ENCODE measurements around the gene SHC4.

SHC4 gene

DNA sequence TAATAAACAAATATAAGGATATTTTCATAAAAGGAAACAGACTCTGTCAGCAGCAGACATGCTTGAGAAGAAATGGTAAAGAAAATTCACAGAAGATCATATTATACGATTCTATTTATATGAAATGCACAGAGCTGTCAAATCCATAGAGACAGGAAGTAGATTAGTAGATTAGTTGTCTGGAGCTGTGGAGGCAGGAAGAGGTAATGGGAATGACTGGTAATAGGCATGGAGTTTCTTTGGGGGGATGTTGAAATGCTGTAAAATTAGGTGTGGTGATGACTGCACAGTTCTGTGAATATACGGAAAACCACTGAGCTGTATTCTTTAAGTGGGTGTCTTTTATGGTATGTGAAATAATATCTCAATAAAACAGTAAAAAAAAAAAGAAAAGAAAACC is 188.2 kb downstream of the SHC4 start:
- TF ChIP-seq ZFX (IDR thresholded peaks at IDR 0.05), result no peak
- TF ChIP-seq, protein P1, sequence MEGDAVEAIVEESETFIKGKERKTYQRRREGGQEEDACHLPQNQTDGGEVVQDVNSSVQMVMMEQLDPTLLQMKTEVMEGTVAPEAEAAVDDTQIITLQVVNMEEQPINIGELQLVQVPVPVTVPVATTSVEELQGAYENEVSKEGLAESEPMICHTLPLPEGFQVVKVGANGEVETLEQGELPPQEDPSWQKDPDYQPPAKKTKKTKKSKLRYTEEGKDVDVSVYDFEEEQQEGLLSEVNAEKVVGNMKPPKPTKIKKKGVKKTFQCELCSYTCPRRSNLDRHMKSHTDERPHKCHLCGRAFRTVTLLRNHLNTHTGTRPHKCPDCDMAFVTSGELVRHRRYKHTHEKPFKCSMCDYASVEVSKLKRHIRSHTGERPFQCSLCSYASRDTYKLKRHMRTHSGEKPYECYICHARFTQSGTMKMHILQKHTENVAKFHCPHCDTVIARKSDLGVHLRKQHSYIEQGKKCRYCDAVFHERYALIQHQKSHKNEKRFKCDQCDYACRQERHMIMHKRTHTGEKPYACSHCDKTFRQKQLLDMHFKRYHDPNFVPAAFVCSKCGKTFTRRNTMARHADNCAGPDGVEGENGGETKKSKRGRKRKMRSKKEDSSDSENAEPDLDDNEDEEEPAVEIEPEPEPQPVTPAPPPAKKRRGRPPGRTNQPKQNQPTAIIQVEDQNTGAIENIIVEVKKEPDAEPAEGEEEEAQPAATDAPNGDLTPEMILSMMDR (conservative IDR thresholded peaks at IDR 0.05), result no peak
- no peak overlapping the region for H3K27ac ChIP-seq

DNA sequence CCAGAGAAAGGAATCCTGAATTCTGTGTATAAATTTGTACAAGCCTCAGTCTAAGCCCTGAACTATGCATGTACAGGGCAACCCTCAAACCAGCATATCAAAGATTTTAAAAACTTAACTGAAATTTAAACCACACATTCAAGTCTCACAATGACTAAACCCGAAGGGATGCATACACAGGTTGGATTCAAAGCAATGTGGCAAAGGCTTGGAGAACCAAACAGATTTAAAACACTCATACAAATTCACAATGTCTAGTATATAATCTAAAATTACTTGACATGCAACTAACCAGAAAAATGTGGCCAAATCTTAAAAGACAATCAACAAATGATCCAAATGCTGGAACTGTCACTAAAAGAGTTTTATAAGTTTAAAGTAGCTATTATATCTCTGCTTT is 189.2 kb downstream of the SHC4 start:
- no peak for TF ChIP-seq ZFX (IDR thresholded peaks at IDR 0.05)
- TF ChIP-seq, protein P1 (conservative IDR thresholded peaks at IDR 0.05), result no peak

More for the DNA sequence above, 189.2 kb downstream of the SHC4 start:
- no peak overlapping the region for H3K27ac ChIP-seq

Data from C4-2B (cell line).